Neural cell (in vitro differentiated cells): ENCODE results near the gene NRCAM.

ENCODE experiments used
- EP300 ChIP-seq: fragments of 450-650 bp; conservative IDR thresholded peaks from 2 replicates; pipeline ENCODE4 v1.6.1; 2014; ENCODE audit warnings: antibody characterized with exemption, mild to moderate bottlenecking, moderate library complexity; ENCODE audit not compliant: poor library complexity, severe bottlenecking
- EZH2 ChIP-seq: fragments of 200-600, 300-800 bp; shearing (Covaris generic), sonication (generic); IDR thresholded peaks from 2 replicates; pipeline ENCODE4 v1.6.1; 2014; ENCODE audit warnings: antibody characterized with exemption, low read length, borderline replicate concordance, mild to moderate bottlenecking; ENCODE audit not compliant: insufficient read depth, poor library complexity, severe bottlenecking
- POLR2AphosphoS5 ChIP-seq: IDR thresholded peaks from 2 replicates; pipeline ENCODE4 v1.6.1; 2012
- RAD21 ChIP-seq: fragments of 450-650 bp; conservative IDR thresholded peaks from 2 replicates; pipeline ENCODE4 v1.6.1; 2014; ENCODE audit warnings: antibody characterized with exemption, mild to moderate bottlenecking, moderate library complexity
- SMC3 ChIP-seq: fragments of 450-650 bp; conservative IDR thresholded peaks from 2 replicates; pipeline ENCODE4 v1.6.1; 2014; ENCODE audit warnings: antibody characterized with exemption, mild to moderate bottlenecking, moderate library complexity; ENCODE audit not compliant: poor library complexity
- TF ChIP-seq, protein P1 (sequence below): fragments of 450-650 bp; IDR thresholded peaks from 2 replicates; pipeline ENCODE4 v1.5.1; 2014; ENCODE audit warnings: antibody characterized with exemption, mild to moderate bottlenecking, moderate library complexity; ENCODE audit not compliant: poor library complexity, severe bottlenecking
- TF ChIP-seq, protein P2 (sequence below): IDR thresholded peaks from 2 replicates; pipeline ENCODE4 v1.6.1; 2012; ENCODE audit warnings: borderline replicate concordance

DNA sequence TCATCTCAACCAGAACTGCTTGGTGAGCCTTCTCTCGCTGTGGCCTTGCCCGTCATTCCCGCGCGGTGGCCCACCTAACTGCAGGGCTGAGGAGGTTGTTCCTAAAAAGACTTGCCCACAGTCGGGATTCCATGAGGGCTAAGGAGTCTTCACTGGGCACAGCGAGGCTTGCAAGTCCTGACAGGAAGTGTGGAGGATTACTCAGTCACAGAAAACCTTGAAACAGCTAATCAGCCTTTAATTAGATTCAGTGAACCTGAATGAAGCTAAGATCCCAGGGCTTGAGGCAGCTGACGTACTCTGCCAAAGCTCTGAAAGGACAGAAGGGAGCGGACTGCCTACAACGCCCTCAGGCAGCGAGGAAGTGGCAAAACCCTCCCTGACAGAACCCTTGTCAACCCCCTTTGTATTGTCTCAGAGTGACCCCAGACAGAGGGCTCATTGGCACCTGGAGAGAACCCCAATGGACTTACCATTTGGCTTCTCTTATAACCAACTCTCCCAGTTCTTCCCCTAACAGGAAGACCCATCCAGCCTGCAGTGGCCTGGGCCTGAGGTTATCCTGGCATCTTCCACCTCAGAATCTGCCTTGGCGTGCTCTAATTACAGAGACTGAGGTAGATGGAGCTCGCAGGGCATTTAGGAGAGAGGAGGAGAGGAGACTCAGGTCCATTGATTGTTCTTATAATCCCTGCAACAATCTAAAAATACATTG is 323.5 kb downstream of the NRCAM start:
- TF ChIP-seq RAD21 (no peak), EP300 (no peak), POLR2AphosphoS5 (no peak), EZH2 (no peak), SMC3 (no peak)
- TF ChIP-seq, protein P1, sequence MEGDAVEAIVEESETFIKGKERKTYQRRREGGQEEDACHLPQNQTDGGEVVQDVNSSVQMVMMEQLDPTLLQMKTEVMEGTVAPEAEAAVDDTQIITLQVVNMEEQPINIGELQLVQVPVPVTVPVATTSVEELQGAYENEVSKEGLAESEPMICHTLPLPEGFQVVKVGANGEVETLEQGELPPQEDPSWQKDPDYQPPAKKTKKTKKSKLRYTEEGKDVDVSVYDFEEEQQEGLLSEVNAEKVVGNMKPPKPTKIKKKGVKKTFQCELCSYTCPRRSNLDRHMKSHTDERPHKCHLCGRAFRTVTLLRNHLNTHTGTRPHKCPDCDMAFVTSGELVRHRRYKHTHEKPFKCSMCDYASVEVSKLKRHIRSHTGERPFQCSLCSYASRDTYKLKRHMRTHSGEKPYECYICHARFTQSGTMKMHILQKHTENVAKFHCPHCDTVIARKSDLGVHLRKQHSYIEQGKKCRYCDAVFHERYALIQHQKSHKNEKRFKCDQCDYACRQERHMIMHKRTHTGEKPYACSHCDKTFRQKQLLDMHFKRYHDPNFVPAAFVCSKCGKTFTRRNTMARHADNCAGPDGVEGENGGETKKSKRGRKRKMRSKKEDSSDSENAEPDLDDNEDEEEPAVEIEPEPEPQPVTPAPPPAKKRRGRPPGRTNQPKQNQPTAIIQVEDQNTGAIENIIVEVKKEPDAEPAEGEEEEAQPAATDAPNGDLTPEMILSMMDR: no peak
- TF ChIP-seq, protein P2, sequence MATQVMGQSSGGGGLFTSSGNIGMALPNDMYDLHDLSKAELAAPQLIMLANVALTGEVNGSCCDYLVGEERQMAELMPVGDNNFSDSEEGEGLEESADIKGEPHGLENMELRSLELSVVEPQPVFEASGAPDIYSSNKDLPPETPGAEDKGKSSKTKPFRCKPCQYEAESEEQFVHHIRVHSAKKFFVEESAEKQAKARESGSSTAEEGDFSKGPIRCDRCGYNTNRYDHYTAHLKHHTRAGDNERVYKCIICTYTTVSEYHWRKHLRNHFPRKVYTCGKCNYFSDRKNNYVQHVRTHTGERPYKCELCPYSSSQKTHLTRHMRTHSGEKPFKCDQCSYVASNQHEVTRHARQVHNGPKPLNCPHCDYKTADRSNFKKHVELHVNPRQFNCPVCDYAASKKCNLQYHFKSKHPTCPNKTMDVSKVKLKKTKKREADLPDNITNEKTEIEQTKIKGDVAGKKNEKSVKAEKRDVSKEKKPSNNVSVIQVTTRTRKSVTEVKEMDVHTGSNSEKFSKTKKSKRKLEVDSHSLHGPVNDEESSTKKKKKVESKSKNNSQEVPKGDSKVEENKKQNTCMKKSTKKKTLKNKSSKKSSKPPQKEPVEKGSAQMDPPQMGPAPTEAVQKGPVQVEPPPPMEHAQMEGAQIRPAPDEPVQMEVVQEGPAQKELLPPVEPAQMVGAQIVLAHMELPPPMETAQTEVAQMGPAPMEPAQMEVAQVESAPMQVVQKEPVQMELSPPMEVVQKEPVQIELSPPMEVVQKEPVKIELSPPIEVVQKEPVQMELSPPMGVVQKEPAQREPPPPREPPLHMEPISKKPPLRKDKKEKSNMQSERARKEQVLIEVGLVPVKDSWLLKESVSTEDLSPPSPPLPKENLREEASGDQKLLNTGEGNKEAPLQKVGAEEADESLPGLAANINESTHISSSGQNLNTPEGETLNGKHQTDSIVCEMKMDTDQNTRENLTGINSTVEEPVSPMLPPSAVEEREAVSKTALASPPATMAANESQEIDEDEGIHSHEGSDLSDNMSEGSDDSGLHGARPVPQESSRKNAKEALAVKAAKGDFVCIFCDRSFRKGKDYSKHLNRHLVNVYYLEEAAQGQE: no peak
